ENCODE data around the gene SFTA2. TPM values are rescaled to one million over a fixed set of nuclear protein-coding genes. Genes with fewer than 3 reads are reported as not detected.

SFTA2 gene
- total RNA-seq, 1 experiment from 2014 or later = not detected

DNA sequence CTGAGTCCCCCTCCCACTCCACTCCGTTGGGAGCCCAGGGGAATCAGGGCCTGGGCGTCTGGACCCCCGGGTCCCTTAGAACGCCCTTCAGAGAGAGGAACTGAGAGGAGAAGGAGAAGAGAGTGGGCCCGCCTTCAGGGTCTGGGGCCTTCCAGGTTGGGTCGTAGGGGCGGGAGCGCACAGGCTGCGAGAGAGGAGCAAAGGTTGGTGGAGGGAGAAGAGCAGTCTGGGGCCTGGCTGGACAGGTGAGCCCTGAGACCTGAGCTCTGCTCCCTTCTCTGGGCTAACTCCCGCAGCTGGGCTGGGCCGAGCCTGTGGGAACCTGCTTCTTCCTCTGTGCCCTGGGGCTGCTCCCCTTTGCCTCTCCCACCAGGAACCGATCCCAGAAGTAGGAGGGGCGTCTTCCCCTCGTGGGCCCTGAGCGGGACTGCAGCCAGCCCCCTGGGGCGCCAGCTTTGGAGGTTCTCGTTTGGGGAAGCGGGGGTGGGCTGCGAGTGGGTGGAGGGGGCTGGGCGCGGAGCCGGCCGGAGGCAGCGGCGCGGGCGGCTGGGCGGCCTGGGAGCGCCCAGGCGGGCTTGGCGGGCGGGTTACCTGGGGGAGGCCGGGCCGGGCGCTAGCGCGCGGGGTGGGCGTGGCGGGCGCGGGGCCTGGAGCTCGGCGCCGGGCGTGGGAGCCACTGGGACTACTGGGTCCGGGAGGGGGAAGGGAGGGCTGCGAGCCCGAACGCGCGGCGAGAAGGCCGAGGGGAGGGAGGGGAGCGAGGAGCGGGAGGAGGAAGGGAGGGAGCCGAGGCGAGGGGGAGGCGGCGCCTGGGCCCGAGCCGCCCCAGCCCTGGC lies 48.1 kb downstream of the SFTA2 start, which contains the start of gene DDR1:
TSS of gene DDR1 (plus strand) at position 835 of the 836 bp plus-strand sequence. CDS start 4,211 bp downstream, outside the sequence.
- H3K27ac ChIP-seq (ENCODE audit: low read depth, low read length) = peak within 1 kb of the TSS; percentile 99
- H3K9me3 ChIP-seq (ENCODE audit: control insufficient read depth in 1 of 2, insufficient read depth in 1 of 2, low read depth in 1 of 2, low read length in 2 of 2) = no peaks in the 10 kb centered on the region
- peak within 1 kb of the TSS; percentile 99 for H3K4me2 ChIP-seq (ENCODE audit: low read length)
- DNase-seq (ENCODE audit: low read depth, low spot score) (no peak), ATAC-seq (peak; percentile 30)
- RAD21 ChIA-PET (ENCODE audit: low non-redundant PET in 1 of 2, low total read pairs in 2 of 2, uncharacterized antibody in 2 of 2, unreplicated experiment in 2 of 2) = interaction anchor here (0.5 to 1.4 kb wide), 3 partner anchors 24 to 155 kb away, joined by 3 to 9 read pairs (median 3); partner anchors contain the start of gene GTF2H4 (in 1 of the 2)
- intact Hi-C loops (cut with micrococcal nuclease) = loop anchor here (2.0 kb wide), 1 partner anchor 25 kb away; the partner anchor contains the start of gene GTF2H4
- H4K20me1 ChIP-seq (ENCODE audit: insufficient read depth) = no peaks in the 10 kb centered on the region
- no peaks in the 10 kb centered on the region for H3K9me2 ChIP-seq (ENCODE audit: insufficient read depth)
- peak within 1 kb of the TSS; percentile 83 to 87 for H3K4me3 ChIP-seq (replicated peaks in 1 of 2; ENCODE audit: low read depth in 1 of 2, low read length in 2 of 2)
- H3K36me3 ChIP-seq (ENCODE audit: control insufficient read depth in 1 of 2, insufficient read depth in 2 of 2, low read length in 2 of 2) = peaks cover under 1 to 4% of the 10 kb centered on the region in 2 experiments; a peak in 2 of 4 replicates
- TF ChIP-seq ZFX (IDR thresholded peaks at IDR 0.05) (0 out of 2 replicates have a peak, but pooled peaks have one; percentile 36), ZNF274 (IDR thresholded peaks at IDR 0.05; ENCODE audit: low read depth, low read length) (no peak)
- TF ChIP-seq, protein P1, sequence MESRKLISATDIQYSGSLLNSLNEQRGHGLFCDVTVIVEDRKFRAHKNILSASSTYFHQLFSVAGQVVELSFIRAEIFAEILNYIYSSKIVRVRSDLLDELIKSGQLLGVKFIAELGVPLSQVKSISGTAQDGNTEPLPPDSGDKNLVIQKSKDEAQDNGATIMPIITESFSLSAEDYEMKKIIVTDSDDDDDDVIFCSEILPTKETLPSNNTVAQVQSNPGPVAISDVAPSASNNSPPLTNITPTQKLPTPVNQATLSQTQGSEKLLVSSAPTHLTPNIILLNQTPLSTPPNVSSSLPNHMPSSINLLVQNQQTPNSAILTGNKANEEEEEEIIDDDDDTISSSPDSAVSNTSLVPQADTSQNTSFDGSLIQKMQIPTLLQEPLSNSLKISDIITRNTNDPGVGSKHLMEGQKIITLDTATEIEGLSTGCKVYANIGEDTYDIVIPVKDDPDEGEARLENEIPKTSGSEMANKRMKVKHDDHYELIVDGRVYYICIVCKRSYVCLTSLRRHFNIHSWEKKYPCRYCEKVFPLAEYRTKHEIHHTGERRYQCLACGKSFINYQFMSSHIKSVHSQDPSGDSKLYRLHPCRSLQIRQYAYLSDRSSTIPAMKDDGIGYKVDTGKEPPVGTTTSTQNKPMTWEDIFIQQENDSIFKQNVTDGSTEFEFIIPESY (IDR thresholded peaks at IDR 0.05; ENCODE audit: extremely low read depth, insufficient replicate concordance, low read length) = peak; percentile 18
- CTCF ChIA-PET = interaction anchor here (0.6 to 1.7 kb wide), 5 partner anchors 22 to 402 kb away, joined by 3 to 10 read pairs (median 5); partner anchors contain the start of gene VARS2
- H3K4me1 ChIP-seq (ENCODE audit: control insufficient read depth in 1 of 2, insufficient read depth in 2 of 2, low read length in 2 of 2) = peaks cover 50 to 65% of the 10 kb centered on the region in 2 experiments
- H2AFZ ChIP-seq (ENCODE audit: low read depth, low read length, poor library complexity, severe bottlenecking) = no peak within 1 kb of the TSS
- POLR2A ChIA-PET = interaction anchor here (0.6 to 2.2 kb wide), 11 partner anchors 8 to 527 kb away, joined by 3 to 9 read pairs (median 4); partner anchors contain the start of gene VARS2
- H3K27me3 ChIP-seq (ENCODE audit: insufficient read depth, low read length) = no peaks in the 10 kb centered on the region
- peaks cover 59% of the 10 kb centered on the region for H3K79me2 ChIP-seq (ENCODE audit: insufficient read depth, low read length)
- no TSS peak for BruUV-seq (replicated peaks)
- H3K9ac ChIP-seq (ENCODE audit: low read length) = peak within 1 kb of the TSS; percentile 92
